ENCODE results near the gene VPS51.
"Not testable (repeated sequence)": the region's sequence is repeated elsewhere in the genome, so short reads cannot be mapped to it uniquely, and the experiment has no call there.

VPS51 gene

GRCh38 chr11:65107751-65108468 lies 11.9 kb downstream of the VPS51 start:
- DNase-seq (ENCODE audit: low spot score): no peak

DNA sequence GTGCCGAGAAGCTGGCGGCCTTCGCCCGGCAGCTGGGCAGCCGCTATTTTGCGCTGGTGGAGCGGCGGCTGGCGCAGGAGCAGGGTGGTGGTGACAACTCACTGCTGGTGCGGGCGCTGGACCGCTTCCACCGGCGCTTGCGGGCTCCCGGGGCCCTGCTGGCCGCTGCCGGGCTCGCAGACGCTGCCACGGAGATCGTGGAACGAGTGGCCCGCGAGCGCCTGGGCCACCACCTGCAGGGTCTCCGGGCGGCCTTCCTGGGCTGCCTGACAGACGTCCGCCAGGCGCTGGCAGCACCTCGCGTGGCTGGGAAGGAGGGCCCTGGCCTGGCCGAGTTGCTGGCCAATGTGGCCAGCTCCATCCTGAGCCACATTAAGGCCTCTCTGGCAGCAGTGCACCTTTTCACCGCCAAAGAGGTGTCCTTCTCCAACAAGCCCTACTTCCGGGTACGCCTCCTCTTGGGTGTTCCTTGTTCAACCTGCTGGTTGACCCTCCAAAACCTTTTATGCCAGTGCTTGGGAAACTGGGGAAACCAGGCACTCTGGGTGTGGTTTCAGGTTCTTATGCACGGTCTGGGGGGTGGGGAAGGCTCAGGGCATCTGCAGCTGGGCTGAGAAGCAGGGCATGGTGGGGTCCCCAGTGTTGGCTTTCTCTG lies 12.6 kb downstream of the VPS51 start:
- DNase-seq (ENCODE audit: low spot score): no peak

GRCh38 chr11:65109231-65110198 lies 13.5 kb downstream of the VPS51 start:
- DNase-seq (ENCODE audit: low spot score): no peak

DNA sequence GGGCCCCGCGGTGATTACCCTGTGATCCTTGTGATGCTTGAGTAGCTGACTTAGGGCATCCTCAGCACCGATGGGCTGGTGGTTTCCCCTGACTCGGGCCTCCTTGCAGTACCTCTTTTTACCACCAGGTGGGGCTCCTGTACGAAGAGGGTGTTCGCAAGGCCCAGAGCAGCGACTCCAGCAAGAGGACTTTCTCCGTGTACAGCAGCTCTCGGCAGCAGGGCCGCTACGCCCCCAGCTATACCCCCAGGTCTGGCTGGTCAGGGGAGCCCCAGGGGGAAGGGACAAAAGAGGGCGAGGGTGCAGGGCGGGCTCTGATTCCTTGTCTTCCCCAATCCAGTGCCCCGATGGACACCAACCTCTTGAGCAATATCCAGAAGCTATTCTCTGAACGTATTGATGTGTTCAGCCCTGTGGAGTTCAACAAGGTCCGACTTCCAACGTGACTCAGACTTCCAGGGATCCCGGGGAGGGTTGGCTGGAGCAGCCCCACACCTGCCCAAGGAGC lies 14.4 kb downstream of the VPS51 start:
- DNase-seq (ENCODE audit: low spot score): peak; percentile 88

- no peak for DNase-seq (ENCODE audit: low spot score)
Observed at GRCh38 chr11:65111159-65111743, 15.2 kb downstream of the VPS51 start.

GRCh38 chr11:65111744-65112545 lies 15.9 kb downstream of the VPS51 start, which contains the start of gene TM7SF2:
TSS of gene TM7SF2 (plus strand) at chr11:65111872. CDS start at chr11:65112016, 144 bp downstream.
- DNase-seq (ENCODE audit: low spot score): peak; percentile 96

DNA sequence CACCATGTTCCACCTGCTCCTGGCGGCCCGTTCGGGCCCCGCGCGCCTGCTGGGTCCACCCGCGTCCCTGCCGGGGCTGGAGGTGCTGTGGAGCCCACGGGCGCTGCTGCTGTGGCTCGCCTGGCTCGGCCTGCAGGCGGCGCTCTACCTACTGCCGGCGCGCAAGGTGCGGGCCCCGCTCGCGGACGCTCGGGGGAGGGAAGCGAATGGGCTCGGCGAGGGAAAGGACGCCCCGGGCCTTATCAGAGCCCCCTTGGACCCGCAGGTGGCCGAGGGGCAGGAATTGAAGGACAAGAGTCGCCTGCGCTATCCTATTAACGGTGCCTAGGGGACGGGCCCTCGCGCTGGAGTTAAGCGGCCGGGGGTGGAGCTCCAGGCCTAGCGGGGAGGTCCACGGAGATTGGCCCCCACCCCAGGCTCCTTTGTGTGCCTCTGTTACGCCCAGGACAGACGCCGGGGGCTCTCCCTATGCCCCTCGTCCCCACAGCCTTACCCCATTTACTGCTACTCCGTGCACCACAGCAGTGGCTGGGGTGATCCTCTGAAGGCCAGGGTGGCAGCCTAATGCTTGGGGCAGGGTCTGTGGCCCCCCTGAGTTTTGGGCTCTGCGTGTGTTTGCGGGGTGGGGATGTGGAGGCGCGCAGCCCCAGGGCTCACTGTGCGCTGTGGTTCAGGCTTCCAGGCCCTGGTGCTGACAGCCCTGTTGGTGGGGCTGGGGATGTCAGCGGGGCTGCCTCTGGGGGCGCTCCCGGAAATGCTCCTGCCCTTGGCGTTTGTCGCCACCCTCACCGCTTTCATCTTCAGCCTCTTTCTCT lies 16.7 kb downstream of the VPS51 start:
- DNase-seq (ENCODE audit: low spot score): peak; percentile 72

- peak; percentile 56 for DNase-seq (ENCODE audit: low spot score)
Observed at GRCh38 chr11:65113361-65113756, 17.3 kb downstream of the VPS51 start.

DNA sequence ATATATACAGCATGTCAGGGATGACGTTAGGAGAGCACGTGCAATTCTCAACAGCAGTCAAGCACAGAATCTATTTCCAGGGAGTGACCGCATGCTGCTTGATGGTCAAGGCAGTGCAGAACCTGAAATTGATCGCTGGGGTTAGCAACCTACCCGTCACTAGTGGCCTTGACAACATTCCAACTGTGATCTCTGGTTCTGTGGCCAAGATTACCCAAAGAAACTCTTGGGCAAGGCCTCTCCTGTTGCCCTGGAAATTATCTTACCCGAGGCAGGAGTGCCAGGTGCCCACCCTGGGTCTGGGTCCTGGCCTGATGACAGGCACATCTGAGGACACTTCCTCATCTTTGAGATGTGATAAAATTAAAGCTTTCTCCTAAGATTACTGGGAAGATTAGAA lies 17.8 kb downstream of the VPS51 start:
- DNase-seq (ENCODE audit: low spot score): no peak

DNA sequence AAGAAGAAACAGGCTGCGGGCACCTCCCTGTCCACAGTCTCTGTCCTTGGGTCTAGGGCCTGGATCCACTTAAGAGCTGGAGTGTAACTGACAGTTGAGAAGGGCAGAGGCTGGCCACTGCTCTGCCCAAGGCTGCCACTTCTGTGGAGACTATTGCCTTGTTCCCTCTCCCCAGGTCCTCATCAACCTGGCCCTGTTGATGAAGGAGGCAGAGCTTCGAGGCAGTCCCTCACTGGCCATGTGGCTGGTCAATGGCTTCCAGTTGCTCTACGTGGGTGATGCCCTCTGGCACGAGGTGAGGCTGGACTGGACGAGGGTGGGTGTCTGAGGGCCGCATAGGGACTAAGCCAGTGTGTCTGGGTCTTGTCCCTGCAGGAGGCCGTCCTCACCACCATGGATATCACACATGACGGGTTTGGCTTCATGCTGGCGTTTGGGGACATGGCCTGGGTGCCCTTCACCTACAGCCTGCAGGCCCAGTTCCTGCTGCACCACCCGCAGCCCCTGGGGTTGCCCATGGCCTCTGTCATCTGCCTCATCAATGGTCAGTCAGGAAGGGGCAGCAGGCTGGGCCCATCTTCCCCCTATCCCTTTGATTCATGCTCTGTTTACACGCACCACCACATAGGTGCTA lies 18.6 kb downstream of the VPS51 start:
- DNase-seq (ENCODE audit: low spot score): no peak

GRCh38 chr11:65115361-65116082 lies 19.5 kb downstream of the VPS51 start:
- DNase-seq (ENCODE audit: low spot score): no peak

DNA sequence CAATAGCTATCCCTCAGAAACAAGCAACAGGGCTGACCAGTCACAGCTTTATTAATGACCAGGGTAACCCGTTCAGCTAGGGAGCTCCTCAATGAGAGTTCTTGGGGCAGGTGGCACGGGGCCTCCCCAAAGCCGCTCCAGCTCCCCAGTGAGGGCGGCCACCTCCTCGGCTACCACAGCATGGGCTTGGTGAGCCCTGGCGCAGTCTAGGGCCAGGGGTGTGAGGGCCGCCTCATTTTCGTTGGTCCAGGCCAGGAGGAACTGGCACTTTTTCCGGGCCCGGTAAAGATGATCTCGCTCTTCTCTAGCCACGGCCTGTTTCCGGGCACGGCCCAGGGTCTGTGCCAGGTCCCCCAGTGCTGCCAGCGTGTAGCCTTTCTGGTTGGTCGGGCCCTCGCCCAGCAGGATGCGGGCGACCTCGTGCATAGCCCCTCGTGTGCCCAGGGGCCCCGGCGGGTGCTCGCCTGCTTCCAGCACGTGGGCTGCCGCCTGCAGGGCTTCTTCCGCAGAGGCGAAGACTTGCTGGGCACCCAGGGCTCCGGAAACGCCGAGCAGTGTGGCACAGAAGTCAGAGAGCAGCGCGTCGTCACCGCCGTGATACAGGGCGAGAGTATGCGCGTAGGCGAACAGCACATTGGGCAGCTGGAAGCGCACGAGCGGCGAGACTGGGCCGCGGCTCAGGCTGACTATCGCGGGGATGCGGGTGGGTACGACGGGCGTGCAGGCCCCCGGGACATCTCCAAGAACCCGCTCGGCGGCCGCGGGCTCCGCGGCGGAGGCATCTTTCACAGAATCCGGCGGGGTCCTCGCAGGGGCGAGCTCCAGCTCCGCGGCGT lies 20.6 kb downstream of the VPS51 start:
- peak; percentile 93 for DNase-seq (ENCODE audit: low spot score)

DNA sequence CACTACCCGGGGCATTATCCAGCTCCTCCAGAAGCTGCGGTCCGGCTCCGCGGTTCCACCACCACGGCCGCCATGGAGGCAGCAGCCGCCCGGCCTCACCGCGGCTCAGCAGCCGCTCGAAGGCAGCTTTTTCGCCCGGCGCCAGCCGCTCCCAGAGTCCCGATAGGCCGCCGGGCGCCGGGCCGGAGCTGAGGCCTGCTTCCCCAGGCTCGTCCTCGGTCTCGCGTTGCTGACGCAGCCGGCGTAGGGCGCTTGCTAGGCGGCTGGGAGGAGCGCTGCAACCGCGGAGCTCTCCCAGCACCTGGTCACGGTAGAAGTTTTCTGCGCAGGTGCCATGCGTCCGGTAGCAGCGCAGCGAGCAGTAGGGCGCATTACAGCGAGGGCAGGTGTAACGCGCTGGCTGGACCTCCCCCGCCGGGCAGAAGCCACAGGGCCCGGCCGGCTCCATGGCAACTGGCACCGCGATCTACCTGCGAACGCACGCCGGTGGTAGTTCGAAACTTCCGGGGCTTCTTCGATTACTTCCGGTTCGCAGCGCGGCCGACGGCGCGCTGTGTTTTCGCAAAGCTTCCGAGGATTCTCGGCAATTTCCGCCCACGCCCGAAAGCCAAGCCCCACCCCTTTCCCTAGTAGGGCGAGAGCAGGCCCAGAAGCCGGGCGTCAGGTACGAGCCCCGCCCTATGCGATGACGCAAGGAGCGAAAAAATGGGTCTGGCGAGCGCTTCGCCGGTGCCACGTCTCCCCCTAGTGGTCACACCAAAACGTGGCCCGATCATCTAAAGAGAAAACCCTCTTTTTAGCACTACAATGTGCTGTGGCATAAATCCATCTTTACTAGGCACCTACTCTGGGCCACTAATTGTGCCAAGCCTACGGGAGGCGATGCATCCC lies 21.4 kb downstream of the VPS51 start, which contains the start of gene ZNHIT2:
Gene ZNHIT2 (minus strand): TSS at position 496 of the 891 bp plus-strand sequence. CDS start 48 bp downstream, at position 448.
- DNase-seq (ENCODE audit: low spot score): peak; percentile 98

DNA sequence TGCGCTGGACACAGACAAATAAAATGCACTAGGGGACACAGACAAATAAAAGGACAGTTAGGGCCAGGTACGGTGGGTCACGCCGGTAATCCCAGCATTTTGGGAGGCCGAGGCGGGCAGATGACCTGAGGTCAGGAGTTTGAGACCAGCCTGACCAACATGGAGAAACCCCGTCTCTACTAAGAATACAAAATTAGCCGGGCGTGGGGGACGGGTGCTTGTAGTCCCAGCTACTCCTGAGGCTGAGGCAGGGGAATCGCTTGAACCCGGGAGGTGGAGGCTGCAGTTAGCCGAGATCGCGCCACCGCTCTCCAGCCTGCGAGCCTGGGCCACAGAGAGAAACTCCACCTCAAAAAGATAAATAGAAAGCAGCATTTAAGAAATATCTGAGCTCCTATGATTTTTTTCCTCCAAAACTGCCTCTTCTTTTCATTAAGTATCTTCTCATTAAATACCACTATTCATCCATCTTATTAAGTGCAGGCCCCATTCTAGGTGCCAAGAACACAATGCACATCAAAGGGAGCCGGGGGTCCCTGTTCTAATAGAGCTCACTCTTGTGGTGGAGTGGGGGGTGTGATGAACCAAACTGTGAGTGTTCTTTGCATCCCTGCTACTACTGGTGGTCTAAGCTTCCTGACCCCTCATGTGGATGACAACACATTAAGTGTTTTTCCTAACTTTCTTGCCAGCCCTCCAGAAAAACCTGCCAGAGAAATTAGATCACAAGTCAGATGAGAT lies 22.3 kb downstream of the VPS51 start:
- no peak for DNase-seq (ENCODE audit: low spot score)

GRCh38 chr11:65118891-65119669 lies 23.1 kb downstream of the VPS51 start:
- DNase-seq (ENCODE audit: low spot score): not testable (repeated sequence)
